ENCODE data around the gene MOV10L1. TPM values are rescaled to one million over a fixed set of nuclear protein-coding genes. Genes with fewer than 3 reads are reported as not detected.

The MOV10L1 gene
- total RNA-seq, 1 experiment from 2014 or later: not detected

DNA sequence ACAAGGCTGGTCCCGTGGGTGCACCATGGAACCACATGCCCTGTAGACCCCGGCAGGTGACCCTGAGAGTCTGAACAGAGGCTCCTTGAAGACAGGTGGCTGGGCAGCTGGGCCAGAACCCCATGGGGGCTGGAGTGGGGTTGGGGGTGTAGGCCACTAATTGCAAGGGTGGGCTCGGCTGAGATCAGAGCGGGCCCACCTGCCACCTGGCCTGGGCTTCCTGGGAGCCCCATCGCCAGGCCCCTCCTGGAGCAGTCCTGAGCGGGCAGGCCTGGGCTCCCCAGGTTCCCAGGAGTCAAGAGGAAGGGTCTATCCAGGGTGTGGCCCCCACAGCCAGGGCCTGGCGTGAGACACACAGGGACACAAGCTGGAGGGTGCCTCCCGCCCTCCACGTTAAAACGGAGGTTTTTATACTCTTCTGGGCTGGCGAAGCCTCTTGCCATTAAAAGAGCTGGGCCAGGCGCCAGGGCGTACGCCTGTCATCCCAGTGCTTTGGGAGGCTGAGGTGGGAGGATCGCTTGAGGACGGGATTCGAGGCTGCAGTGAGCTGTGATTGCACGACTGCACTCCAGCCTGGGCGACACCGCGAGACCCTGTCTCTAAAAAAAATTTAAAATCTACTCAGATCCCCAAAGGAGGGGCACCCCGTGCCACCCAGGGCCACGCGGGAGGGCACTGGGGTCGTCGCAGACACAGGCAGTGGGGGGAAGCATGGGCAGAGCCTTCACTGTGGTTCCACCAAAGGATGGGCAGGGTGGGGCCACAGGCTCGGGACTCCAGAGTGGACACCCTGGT, 91.1 kb downstream of the MOV10L1 start:
- H3K4me3 ChIP-seq: no peak overlapping the region
- H3K27me3 ChIP-seq: no peaks in the 10 kb centered on the region; the same call in 1 of the 2 replicates
- H3K27ac ChIP-seq: no peak overlapping the region
- H3K4me1 ChIP-seq: 0 out of 2 replicates have a peak, but pooled peaks cover 2% of the 10 kb centered on the region
- no peak for DNase-seq
- no peaks in the 10 kb centered on the region for H3K36me3 ChIP-seq
- no peaks in the 10 kb centered on the region for H3K9me3 ChIP-seq (replicated peaks)

DNA sequence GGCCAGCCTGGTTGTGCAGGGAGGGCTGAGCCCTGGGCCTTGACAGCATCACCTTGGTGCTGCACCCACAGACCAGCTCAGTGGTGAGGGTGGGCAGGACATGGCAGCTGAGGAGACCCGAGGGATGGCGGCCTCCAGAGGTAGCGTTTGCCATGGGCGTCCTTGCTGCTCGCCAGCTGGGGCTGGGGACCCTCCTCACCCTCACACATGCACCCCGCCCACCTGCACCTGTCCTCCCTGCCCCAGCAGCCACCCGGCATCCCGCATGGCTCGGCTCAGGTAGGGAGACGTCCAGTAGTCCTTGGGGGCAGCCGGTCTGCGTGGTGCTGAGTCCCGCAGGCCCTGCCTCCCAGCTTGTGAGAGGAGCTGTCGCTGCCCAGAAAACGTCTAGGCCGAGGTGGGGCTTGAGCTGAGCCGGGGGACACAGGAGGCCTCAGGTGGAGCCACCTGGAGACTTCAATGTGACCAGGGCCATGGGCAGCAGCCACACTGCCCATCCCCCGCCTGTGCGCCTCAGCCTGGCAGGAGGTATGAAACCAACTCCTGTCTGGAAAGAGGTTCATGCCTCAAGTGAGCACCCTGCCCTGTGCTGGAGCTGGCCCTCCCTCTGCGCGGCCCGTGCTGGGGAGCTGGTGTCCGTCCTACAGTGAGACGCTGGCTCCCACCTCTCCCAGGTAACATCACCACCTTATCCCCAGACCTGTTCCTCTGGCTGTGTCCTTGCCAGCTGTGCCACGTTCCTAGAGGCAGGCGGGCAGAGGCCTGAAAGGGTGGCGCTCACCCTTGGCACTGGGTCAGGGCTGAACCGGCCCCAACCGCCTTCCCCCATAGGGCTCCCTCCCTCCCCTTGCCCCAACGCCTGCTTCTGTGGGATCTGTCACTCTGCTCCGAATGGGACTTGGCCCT, 92.6 kb downstream of the MOV10L1 start:
- Histone ChIP-seq H3K36me3 (no peaks in the 10 kb centered on the region), H3K4me1 (0 out of 2 replicates have a peak, but pooled peaks cover 5% of the 10 kb centered on the region), H3K27ac (no peak overlapping the region), H3K27me3 (no peaks in the 10 kb centered on the region), H3K9me3 (replicated peaks) (no peaks in the 10 kb centered on the region), H3K4me3 (no peak overlapping the region)
- no peak for DNase-seq

DNA sequence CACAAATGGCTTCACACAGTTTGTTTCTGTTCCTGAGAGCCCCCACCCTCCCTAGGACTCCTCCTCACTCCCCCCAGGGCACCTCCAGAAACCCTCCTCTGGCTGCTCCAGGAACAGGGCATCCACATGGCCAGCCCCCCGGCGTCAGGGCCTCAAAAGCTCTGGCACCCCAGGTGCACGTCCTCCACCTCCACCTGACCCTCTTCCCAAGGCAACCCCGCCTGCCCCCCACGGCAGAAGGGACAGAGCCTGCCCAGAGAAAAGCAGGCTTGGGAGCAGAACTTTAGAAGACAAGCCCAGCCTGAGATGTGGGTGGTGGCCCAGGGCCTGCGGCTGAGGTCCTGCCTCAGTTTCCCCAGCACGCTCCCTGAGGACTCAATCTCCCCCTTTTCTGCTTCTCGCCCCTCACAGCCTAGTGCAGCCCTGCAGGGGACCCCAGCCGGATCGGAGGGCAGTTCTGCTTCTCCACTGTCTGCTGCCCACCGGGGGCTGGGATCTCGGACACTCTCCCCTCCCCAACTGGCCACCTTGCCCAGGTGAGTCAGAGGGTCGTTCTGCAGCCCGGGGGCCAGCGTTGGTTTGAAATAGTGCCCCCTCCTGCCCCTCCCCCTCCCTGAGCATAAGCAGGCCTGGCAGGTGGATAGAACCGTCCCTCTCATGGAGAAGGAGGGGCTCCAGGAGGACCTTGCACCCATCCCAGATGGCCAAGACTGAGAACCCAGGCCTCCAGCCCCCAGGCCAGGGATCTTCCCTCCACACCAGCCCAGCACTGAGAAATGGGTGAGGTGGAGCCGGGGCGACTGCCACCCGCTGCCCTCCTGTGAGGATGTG, 93.5 kb downstream of the MOV10L1 start:
- no peaks in the 10 kb centered on the region for H3K27me3 ChIP-seq
- H3K4me1 ChIP-seq: 0 out of 2 replicates have a peak, but pooled peaks cover 5% of the 10 kb centered on the region
- no peaks in the 10 kb centered on the region for H3K36me3 ChIP-seq
- no peak overlapping the region for H3K4me3 ChIP-seq
- no peaks in the 10 kb centered on the region for H3K9me3 ChIP-seq (replicated peaks)
- DNase-seq: no peak
- no peak overlapping the region for H3K27ac ChIP-seq

DNA sequence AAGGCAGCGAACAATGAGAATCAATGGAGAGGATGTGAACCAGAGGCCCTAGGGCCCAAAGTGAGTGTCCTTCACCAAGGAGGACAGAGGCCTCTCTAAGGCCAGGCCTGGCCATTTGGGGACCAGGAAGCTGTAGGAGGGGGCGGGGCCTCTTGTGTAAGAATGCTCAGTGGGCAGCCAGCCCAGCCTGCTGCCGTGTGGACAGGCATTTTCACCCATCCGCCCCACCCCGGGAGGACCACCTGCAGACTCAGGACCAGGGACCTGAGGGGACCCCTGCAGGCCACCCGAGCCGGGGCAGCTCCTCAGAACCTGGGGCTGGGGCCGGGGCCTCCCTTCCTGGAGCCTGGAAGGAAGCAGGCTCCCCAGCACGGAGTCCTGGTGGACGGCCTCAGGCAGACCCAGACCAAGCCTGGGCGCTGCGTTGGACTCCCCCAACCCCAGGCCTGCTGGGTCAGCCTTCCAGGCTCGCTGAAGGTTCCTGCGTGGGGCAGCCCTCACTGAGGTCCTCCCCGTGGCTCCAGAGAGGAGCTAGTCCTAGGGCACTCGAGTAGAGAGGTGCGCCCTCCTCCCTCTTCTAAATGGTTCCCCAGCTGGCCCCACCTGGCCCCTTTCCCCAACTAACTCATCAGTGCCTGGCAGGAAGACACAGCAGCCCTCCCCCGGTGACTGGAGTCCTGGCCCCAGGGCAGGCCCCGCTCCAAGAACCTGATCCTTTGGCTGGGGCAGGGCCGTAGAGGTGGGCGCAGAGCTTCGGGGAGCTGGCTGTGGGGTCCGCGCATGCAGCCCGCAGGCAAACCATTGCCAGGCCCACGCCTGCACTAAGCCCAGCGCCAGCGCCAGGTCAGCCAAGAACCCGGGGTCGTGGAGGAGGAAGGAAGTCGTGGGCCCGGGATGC, 94.4 kb downstream of the MOV10L1 start:
- Histone ChIP-seq H3K4me3 (no peak overlapping the region), H3K4me1 (0 out of 2 replicates have a peak, but pooled peaks cover 5% of the 10 kb centered on the region), H3K27me3 (no peaks in the 10 kb centered on the region), H3K27ac (no peak overlapping the region), H3K36me3 (peaks cover 4% of the 10 kb centered on the region; the same call in 1 of the 2 replicates), H3K9me3 (replicated peaks) (no peaks in the 10 kb centered on the region)
- DNase-seq: peak; percentile 69 to 76

DNA sequence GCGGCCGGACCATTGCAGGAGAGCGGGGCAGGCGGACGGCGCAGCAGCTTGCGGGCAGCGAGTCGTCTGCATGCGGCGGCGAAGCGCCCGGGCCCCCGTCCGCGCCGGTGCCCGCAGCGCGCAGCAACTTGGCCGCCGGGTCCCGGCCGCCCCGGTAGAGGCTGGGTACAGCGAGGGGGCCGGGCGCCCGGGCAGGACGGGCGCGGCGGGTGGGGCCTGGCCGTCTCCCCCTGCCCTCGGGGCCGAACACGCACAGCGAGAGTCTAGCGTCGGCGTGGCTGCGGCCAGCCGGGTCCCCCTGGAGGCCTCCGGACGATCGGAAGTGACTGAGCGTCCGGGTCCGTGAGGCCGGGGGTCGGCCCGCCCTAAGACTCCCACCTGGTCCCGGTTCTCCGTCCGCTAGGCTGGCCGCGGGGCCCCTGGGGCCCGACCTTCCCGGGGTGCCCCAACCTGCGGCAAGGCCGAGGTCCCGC, 95.1 kb downstream of the MOV10L1 start:
- Histone ChIP-seq H3K27ac (no peak overlapping the region), H3K4me3 (no peak overlapping the region; the same call in 1 of the 2 replicates)
- DNase-seq: no peak

DNA sequence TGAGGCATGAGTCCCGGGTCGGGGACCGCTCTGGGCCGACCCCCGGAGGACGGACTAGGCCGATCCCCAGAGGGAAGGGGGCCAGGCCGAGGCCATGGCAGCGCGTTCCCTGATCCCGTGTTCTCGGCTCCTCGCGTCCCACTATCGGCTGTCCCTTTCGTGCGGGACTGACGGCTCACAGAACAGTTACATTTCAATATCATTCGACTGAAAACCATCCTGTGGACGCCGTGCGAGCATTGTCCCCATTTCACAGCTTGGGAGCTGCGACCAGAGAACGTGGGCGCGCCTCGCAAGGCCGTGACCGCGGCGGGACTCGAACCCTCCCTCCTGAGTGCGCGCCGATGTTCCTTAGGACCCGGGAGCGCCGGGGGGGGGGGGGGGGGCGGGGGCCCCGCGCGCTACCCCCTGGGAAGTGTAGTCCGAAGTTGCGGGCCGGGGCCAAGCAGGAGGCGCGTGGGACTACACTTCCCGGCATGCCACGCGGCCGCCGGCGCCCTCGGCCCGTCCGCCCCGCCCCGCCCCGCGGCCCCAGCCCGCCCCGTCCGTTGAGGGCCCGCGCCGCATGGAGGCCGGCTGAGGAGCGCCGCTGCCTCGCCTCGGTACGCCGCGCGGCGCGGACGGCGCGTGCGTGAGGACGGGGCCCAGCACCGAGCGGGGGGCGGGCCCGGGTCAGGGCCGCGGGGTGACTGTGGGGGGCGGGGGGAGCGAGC, 95.7 kb downstream of the MOV10L1 start, which contains the start of gene TRABD:
TSS of gene TRABD (plus strand) at position 539 of the 713 bp plus-strand sequence. CDS start 7,148 bp downstream, outside the sequence.
- no peak within 1 kb of the TSS; the same call in 1 of the 2 replicates for H3K27ac ChIP-seq
- peak within 1 kb of the TSS; percentile 84 for H3K4me3 ChIP-seq
- no peaks in the 10 kb centered on the region for H3K27me3 ChIP-seq
- H3K4me1 ChIP-seq: 0 out of 2 replicates have a peak, but pooled peaks cover 5% of the 10 kb centered on the region
- DNase-seq: peak; percentile 94 to 97
- no peaks in the 10 kb centered on the region for H3K9me3 ChIP-seq (replicated peaks)
- H3K36me3 ChIP-seq: peaks cover 4% of the 10 kb centered on the region; the same call in 1 of the 2 replicates

More for the DNA sequence above, 95.1 kb downstream of the MOV10L1 start:
- H3K36me3 ChIP-seq: peaks cover 4% of the 10 kb centered on the region; the same call in 1 of the 2 replicates
- no peaks in the 10 kb centered on the region for H3K9me3 ChIP-seq (replicated peaks)
- H3K27me3 ChIP-seq: no peaks in the 10 kb centered on the region
- H3K4me1 ChIP-seq: 0 out of 2 replicates have a peak, but pooled peaks cover 5% of the 10 kb centered on the region

DNA sequence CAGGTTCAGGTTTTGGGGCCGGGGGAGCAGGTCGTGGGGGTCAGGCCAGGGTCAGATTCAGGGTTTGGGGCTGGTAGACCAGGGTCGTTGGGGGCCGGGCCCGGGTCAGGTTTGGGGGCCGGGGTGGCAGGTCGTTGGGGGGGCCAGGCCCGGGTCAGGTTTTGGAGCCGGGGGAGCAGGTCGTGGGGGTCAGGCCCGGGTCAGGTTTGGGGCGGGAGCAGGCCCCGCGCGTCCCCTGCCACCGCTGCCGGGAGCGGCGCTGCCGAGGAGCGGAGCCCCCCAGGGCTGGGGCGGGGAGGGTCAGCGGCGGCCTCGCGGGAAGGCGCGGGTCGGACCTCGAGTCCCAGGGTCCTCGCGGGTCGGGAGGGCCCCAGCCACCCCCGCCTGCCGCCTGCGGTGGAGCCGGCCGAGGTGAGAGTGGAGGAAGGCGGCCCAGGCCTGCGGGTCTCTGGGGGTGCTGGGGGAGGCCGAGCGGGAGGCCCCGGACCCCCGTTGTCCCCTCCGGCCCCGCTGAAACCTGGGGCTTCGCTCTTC, 96.4 kb downstream of the MOV10L1 start:
- H3K27me3 ChIP-seq: no peaks in the 10 kb centered on the region
- H3K4me3 ChIP-seq: peak overlapping the region; percentile 84
- no peak overlapping the region; the same call in 1 of the 2 replicates for H3K27ac ChIP-seq
- no peaks in the 10 kb centered on the region for H3K9me3 ChIP-seq (replicated peaks)
- DNase-seq: no peak
- peaks cover 4% of the 10 kb centered on the region; the same call in 1 of the 2 replicates for H3K36me3 ChIP-seq
- peaks cover 5% of the 10 kb centered on the region; the same call in 1 of the 2 replicates for H3K4me1 ChIP-seq

DNA sequence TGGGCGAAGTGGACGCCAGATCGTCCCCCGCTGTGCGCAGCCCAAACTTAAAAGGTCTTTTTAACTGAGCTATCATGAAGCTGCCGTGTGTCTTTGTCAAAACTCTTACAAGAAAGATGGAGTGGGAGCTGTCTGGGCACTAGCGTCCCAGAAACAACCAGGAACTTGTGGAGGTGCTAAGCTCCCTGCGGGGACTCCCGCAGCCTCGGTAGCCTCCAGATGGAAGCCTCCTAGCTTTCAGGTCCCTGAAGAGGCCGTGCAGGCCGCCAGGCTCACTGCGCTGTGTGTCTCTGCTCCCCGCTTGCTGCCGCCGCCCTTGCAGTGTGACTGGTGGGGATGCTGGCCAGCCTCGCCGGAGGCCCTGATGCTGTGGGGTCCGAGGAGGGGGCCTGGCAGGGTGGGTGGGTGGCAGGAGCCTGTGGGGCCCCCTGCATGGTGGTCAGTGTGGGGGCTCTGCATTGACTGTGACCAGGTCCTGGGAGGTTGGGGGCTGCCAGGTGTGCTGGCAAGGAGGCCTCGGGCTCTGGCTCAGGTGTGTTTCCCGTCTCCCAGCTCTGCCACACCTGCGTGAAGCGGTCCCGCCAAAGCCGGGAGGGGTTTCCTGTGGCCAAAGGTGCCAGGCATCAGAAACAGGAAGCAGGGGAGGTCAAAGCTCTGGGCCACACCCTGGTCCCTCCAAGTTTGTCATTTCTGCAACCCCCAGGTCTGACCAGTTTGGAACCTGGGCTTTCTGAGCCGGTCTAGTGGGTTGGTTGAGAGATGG, 97.1 kb downstream of the MOV10L1 start:
- Histone ChIP-seq H3K4me1 (peaks cover 5% of the 10 kb centered on the region; the same call in 1 of the 2 replicates), H3K27ac (no peak overlapping the region; the same call in 1 of the 2 replicates), H3K36me3 (peaks cover 4% of the 10 kb centered on the region; the same call in 1 of the 2 replicates), H3K27me3 (no peaks in the 10 kb centered on the region), H3K4me3 (peak overlapping the region; percentile 84), H3K9me3 (replicated peaks) (no peaks in the 10 kb centered on the region)
- DNase-seq: no peak

DNA sequence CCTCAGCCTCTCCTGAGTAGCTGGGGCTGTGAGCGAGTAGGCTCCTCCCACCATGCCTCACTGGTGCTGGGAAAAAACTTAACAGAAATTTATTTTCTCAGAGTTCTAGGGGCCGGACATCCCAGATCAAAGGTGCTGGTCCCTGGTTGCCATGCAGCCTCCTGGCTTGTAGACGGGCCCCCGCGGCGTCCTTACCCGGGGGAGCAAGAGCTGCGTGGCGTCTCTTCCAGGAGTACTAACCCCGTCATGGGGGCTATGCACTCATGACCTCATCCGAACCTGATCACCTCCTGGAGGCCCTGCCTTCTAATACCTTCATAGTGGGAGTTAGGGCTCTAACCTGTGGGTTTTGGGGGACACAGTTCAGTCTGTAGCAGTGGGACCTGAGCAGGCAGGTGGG, 98.5 kb downstream of the MOV10L1 start:
- peaks cover 4% of the 10 kb centered on the region; the same call in 1 of the 2 replicates for H3K36me3 ChIP-seq
- H3K4me3 ChIP-seq: no peak overlapping the region
- peaks cover 5% of the 10 kb centered on the region; the same call in 1 of the 2 replicates for H3K4me1 ChIP-seq
- H3K9me3 ChIP-seq (replicated peaks): no peaks in the 10 kb centered on the region
- H3K27ac ChIP-seq: no peak overlapping the region
- H3K27me3 ChIP-seq: no peaks in the 10 kb centered on the region
- no peak for DNase-seq

DNA sequence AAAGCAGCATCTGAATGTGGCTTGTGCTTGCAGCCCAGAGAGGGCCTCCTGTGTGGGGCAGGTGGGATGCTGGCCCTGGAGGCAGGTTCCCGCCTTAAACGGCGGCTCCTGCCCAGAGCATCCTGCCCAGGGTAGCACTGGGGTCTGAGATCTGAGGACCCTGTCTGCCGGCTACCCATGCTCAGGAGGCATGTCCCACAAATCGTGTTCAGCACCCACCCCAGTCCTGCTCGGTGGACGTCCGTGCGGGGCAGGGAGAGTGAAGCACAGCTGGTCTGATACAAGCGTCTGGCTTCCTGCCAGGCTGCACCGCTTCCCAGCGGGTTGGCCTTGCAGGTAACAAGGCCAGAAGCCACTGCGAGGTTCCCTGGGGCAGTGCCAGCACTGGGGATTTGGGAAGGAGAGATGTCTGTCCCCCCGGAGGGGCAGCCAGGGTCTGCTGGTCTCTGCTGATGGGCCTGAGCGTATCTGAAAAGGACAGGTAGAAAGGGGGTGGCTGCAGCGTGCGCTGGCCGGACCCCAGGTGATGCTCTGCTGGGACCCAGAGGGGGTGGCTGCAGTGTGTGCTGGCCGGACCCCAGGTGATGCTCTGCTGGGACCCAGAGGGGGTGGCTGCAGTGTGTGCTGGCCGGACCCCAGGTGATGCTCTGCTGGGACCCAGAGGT, 99.5 kb downstream of the MOV10L1 start:
- DNase-seq: no peak
- H3K27ac ChIP-seq: no peak overlapping the region
- no peaks in the 10 kb centered on the region for H3K9me3 ChIP-seq (replicated peaks)
- no peak overlapping the region for H3K4me3 ChIP-seq
- peaks cover 5% of the 10 kb centered on the region; the same call in 1 of the 2 replicates for H3K4me1 ChIP-seq
- no peaks in the 10 kb centered on the region for H3K27me3 ChIP-seq
- H3K36me3 ChIP-seq: peaks cover 8% of the 10 kb centered on the region

DNA sequence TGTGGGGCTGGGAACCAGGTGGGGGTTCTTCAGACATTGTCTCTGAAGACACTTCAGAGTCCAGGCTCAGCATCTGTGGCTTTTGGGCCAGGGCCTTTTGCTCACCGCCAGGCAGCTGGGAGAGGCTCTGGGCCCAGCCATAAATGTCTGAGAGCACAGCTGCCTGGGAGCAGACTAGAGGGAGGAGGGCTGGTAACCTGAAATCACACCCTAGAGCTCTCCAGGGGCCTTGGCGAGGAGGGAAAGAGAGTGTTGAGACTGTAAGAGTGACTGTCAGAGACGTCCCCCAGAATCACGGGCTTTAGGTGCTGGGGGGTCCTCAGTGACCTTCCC, 100.0 kb downstream of the MOV10L1 start:
- no peak overlapping the region for H3K27ac ChIP-seq
- no peak overlapping the region for H3K4me3 ChIP-seq
- H3K9me3 ChIP-seq (replicated peaks): no peaks in the 10 kb centered on the region
- peaks cover 13% of the 10 kb centered on the region for H3K36me3 ChIP-seq
- H3K27me3 ChIP-seq: no peaks in the 10 kb centered on the region
- peaks cover 3% of the 10 kb centered on the region; the same call in 1 of the 2 replicates for H3K4me1 ChIP-seq
- DNase-seq: no peak
